HG02970 (cell line): ENCODE results near the gene ADORA2B.
"Not testable (repeated sequence)": the region's sequence is repeated elsewhere in the genome, so short reads cannot be mapped to it uniquely, and the experiment has no call there.

Source experiments
- ATAC-seq: cut with Tn5 transposase; IDR thresholded peaks from one replicate; pipeline ENCODE4 v1.9.1; 2021; ENCODE audit warnings: mild to moderate bottlenecking, moderate library complexity, moderate number of reproducible peaks; ENCODE audit not compliant: unreplicated experiment, low FRiP score

ADORA2B gene

GRCh38 chr17:15977894-15978293, 33.0 kb downstream of the ADORA2B start:
- ATAC-seq: no peak

GRCh38 chr17:15978606-15979005, 33.7 kb downstream of the ADORA2B start:
- no peak for ATAC-seq

- not testable (repeated sequence) for ATAC-seq
Measured at GRCh38 chr17:15979013-15979412, 34.1 kb downstream of the ADORA2B start.

GRCh38 chr17:15981208-15981607, 36.3 kb downstream of the ADORA2B start:
- ATAC-seq: no peak

- no peak for ATAC-seq
Measured at GRCh38 chr17:15981646-15982580, 37.0 kb downstream of the ADORA2B start.

- ATAC-seq: no peak
Measured at GRCh38 chr17:15996322-15996721, 51.4 kb downstream of the ADORA2B start.

- ATAC-seq: no peak
Measured at GRCh38 chr17:15998031-15998562, 53.2 kb downstream of the ADORA2B start.

- peak; percentile 93 for ATAC-seq
Measured at GRCh38 chr17:15999141-15999973, 54.4 kb downstream of the ADORA2B start, which contains the start of the genes TTC19 and ZSWIM7. Gene TTC19, plus strand, starts transcription at chr17:15999824. Its CDS starts 25 bp downstream, at chr17:15999849. Gene ZSWIM7, minus strand, starts transcription at chr17:15999704. Its CDS starts 110 bp downstream, at chr17:15999594.

GRCh38 chr17:15999974-16000827, 55.3 kb downstream of the ADORA2B start:
- ATAC-seq: peak; percentile 26

GRCh38 chr17:16001226-16001897, 56.4 kb downstream of the ADORA2B start:
- no peak for ATAC-seq

- ATAC-seq: no peak
Measured at GRCh38 chr17:16002708-16003260, 57.9 kb downstream of the ADORA2B start.

GRCh38 chr17:16003841-16004240, 58.9 kb downstream of the ADORA2B start:
- no peak for ATAC-seq

GRCh38 chr17:16005636-16006035, 60.7 kb downstream of the ADORA2B start:
- no peak for ATAC-seq

GRCh38 chr17:16007439-16007838, 62.5 kb downstream of the ADORA2B start:
- ATAC-seq: no peak

GRCh38 chr17:16013943-16014407, 69.0 kb downstream of the ADORA2B start:
- ATAC-seq: no peak

GRCh38 chr17:16019347-16019746, 74.4 kb downstream of the ADORA2B start:
- no peak for ATAC-seq

- ATAC-seq: no peak
Measured at GRCh38 chr17:16023881-16024280, 79.0 kb downstream of the ADORA2B start.

- ATAC-seq: no peak
Measured at GRCh38 chr17:16025202-16025601, 80.3 kb downstream of the ADORA2B start.
